Measurements from ENCODE around the gene KRT32.
A peak's percentile ranks its signal among the peaks of the same experiment; 100 is the strongest.

Gene KRT32

GRCh38 chr17:41466988-41467387 lies at the start of gene KRT32:
TSS of gene KRT32 (minus strand) at chr17:41467386. CDS start at chr17:41467325, 61 bp downstream.
- no peak for DNase-seq (ENCODE audit: low read depth, low spot score)

DNA sequence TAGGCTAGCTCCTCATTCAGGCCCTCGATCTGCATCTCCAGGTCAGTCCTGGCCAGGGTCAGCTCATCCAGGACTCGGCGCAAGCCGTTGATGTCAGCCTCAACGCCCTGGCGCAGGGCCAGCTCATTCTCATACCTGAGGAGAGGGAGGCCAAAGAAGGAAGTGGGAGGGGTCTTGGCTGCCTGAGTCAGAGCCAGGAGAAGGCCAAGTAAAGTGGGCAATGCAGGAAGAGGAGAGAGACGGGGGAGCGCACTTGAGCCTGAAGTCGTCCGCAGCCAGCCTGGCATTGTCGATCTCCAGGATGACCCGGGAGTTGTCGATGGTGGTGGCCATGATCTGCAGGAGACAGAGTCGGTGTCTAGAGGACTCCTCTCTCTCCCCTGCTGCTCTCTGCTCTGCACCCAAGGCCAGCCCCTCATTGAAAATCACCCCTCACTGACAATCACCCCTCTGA lies 49.7 kb upstream of the KRT32 start:
- DNase-seq (ENCODE audit: low read depth, low spot score) = no peak

DNA sequence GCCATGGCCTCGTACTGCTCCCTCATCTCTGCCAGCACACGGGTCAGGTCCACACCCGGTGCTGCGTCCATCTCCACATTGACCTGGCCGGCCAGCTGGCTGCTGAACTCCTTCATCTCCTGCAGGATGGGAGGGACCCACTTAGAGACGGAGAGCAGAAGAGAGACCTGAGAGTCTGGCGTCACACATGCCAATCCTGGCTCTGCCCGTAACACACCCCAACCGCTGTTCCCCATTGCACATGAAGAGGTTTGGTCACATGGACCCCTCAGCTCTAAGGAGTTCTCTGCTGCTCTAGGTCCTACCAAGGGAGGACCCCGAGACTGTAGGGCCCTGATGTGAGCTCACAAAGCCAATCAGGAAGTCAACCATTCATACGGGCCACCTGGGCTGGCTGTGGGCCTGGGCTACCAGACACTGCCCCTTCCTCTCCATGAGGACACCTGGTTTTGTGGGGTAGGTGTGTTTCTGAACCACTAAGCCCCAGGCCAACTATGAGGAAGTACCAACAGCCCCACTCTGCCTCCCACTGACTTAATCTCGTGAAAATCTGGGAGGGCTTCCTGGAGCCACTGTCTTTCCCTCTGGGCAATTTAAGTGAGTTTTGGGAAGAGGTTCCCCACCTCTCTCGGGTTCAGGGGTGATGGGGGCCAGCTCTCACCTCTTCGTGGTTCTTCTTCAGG lies 49.1 kb upstream of the KRT32 start:
- no peak for DNase-seq (ENCODE audit: low read depth, low spot score)

- DNase-seq (ENCODE audit: low read depth, low spot score) = no peak
These were observed 46.0 kb upstream of the KRT32 start for GRCh38 chr17:41513168-41513547.

DNA sequence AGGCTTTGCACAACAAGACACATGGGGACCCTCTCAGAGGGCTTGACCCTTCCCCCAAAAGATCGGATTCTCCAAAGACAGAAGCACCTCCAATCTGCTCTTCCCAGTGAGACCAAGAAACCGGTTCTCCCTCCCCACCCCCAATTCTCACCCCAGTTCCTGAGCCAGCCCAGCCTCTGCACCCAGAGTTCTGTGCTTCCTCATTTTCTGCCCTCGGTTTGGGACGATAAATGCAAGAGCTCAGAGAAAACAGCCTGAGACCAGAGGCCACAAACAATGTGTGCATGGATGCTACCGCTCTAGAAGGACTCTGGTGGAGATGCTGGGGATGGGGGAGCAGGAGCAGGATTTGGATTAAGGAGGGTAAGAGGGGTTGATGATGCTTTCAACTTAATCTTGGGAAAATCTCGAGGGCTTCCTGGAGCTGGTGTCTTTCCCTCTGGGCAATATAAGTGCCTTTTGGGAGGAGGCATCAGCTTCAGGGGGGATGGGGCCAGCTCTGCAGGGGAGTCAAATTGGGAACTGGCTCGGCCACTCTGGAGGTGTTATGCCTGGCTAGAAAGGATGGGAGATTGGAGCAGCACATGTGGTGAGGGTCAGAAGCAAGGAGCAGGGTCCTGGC lies 45.5 kb upstream of the KRT32 start:
- DNase-seq (ENCODE audit: low read depth, low spot score) = no peak

- no peak for DNase-seq (ENCODE audit: low read depth, low spot score)
These were observed 44.5 kb upstream of the KRT32 start for GRCh38 chr17:41511716-41512115.

- no peak for DNase-seq (ENCODE audit: low read depth, low spot score)
These were observed 43.9 kb upstream of the KRT32 start for GRCh38 chr17:41511116-41511515.

DNA sequence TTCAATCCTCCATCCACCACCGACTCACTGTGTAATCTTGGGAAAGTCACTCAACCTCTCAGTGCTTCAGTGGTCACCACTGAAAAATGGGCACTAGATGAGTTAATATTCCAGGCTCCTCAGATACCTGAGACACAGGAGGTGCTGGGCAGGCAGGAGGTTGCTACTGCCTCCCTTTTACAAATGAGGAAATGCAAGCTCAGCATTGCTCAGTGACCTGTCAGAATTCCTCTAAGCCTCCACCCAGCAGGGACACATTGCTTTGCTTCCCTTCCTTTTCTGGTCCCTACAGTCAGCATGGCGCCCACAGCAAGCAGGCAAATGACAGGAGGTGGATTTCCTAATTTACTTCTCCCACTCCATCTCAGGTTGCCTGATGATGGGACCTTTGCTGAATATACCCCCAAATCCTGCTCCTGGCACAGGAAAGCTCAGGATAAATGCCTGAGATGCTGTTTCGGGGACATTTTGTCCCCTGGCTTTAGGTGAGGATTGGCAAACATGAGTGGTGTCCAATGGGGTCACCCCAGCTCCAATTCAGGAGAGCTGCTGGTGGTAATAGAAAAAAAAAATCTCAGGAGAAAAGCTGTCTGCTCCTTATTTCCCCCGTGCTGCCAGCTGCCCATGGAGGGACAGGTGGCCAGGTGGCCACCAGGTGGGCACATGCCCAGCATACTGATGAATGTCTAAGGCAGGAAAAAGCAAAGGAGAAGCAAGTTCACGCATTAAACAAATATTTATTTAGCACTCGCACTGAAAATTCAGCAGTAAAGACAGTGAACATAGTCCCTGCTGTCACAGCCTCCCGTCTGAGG lies 43.3 kb upstream of the KRT32 start:
- DNase-seq (ENCODE audit: low read depth, low spot score) = no peak

- DNase-seq (ENCODE audit: low read depth, low spot score) = no peak
These were observed 40.2 kb upstream of the KRT32 start for GRCh38 chr17:41507315-41507880.

GRCh38 chr17:41505809-41506767 lies 38.9 kb upstream of the KRT32 start:
- DNase-seq (ENCODE audit: low read depth, low spot score) = no peak

GRCh38 chr17:41505007-41505808 lies 38.0 kb upstream of the KRT32 start, which contains the start of gene KRT13:
TSS of gene KRT13 (minus strand) at chr17:41505612. CDS start at chr17:41505550, 62 bp downstream.
- DNase-seq (ENCODE audit: low read depth, low spot score) = no peak

DNA sequence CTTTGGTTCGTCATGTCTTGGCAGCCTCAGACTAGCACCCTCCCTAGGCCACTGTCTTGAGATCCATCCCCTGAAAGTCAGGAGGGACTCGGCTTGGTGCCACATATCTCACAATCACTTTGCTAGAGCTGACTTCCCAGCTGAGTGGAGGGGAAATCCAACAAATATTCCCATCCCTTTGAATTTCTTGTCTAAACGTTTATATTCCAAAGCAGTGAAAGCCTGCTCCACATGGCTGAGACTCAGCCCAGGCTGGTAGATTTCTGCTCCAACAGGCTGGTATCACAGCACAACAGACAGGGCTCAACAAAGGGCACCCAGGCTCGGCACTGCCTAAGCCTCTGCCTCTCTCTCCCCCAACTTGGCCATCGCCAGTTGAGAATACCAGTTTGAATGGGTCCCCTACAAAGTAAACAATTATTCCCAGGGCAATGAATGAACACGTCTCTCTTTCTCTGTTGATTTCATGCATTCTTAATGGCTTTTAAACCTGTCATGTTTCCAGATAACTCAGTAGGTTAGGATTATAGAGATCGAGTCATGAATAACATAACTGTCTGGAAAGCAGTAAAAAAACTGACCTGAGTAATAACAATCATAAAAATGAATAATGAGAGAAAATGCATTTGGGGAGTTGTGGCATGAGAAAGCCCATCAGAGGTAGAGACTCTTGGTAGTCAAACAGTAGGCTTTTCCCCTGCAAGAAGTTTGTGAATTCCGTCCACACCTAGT lies 37.2 kb upstream of the KRT32 start:
- no peak for DNase-seq (ENCODE audit: low read depth, low spot score)

DNA sequence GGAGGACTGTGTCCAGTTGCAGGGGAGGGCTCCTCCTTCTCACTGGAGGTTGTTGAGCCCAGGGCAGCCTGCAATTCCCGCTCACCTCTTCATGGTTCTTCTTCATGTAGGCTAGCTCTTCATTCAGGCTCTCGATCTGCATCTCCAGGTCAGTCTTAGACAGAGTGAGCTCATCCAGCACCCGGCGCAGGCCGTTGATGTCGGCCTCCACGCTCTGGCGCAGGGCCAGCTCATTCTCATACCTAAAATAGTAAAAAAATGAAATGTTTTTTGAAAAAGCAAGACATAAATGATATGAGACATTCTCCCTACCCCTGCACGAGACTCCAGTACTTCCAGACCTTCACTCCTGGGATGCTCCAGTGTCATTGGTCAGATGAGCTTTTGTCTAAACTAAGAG lies 36.0 kb upstream of the KRT32 start:
- DNase-seq (ENCODE audit: low read depth, low spot score) = no peak

GRCh38 chr17:41500131-41500911 lies 33.1 kb upstream of the KRT32 start:
- no peak for DNase-seq (ENCODE audit: low read depth, low spot score)

DNA sequence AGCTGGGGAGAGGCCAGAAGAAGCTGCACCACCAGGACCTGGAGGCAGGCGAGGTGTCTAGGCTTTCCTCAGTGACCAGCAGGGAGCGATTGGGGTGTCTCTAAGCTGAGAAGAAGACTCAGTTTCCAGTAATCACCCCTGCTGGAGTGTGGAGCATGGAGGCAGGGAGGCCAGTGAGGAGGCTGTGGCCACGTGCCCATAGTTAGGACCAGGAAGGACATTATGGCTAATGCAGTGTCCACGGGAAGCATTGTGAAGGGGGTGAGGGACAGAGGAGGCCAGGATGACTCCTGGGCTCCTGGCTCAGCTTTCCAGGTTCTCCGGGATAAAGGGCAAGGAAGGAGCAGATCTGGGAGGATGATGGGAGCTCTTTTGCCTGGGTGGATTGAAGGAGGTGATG lies 32.5 kb upstream of the KRT32 start:
- DNase-seq (ENCODE audit: low read depth, low spot score) = no peak

- DNase-seq (ENCODE audit: low read depth, low spot score) = no peak
These were observed 31.1 kb upstream of the KRT32 start for GRCh38 chr17:41498276-41498675.

DNA sequence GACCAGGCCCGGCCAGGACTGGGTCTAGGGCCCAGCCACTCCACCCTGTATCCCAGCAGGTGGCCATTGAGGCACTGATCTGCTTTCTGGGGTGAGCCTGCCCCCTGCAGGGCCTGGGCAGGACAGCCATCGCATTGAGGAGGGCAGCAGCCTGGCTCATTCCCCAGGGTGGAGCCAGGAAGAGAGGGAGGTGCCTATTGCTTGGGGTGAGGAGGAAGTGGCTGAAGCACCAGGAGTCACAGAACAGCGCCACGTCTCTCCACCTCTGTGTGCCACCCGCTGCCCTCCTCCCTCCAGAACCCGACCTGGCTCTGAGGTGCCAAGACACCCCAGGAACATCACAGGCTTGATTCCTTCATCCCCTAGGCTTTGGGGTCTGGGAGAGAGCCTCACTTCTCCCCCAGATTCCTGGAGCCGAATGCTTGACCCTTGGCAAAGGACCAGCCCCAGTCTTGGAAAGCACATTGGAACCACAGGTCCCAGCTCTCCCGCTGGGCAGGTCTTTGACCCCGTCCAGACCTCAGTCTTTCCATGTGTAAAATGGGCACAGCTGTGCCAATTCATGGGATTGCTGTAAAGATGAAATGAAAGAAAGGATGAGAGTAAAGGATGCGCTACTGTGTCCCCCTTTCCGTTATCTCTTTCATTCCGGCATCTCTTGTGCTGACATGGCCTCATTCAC lies 29.8 kb upstream of the KRT32 start:
- DNase-seq (ENCODE audit: low read depth, low spot score) = peak; percentile 3

- no peak for DNase-seq (ENCODE audit: low read depth, low spot score)
These were observed 27.3 kb upstream of the KRT32 start for GRCh38 chr17:41494524-41494923.
